ENCODE results near the gene FGD2. TPM values are rescaled to one million over a fixed set of nuclear protein-coding genes. Genes with fewer than 3 reads are reported as not detected.

Gene FGD2
- total and polyA plus RNA-seq, 9 of the 15 experiments (the other 6 are each of a cell fraction or from before 2014, with no cell fraction given) = 0.09 TPM; not detected in 8

DNA sequence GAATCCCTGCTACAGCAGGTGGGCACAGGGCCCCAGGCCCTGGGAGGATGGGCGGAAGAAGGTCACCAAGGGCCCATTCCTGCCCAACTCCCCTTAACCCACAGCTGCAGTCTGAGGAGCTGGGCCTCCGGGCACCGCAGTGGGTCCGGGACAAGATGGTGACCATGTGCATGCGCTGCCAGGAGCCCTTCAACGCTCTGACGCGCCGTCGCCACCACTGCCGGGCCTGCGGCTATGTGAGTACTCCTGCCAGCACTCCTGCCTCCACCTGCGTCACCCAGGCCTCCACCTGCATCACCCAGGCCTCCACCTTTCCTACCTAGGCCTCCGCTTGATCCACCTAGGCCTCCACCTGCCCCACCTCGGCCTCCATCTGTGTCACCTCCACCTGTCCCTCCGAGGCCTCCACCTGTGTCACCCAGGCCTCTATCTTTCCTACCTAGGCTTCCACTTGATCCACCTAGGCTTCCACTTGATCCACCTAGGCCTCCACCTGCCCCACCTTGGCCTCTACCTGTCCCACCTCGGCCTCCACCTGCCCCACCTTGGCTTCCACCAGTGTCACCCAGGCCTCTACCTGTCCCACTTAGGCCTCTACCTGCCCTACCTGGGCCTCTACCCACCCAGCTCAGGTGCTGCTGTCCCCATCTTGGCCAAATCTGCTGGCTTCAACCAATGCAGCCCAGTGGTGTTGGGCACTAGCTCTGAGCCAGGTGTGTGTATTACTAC lies 16.8 kb downstream of the FGD2 start (continued):
- TF ChIP-seq GTF2B (IDR thresholded peaks at IDR 0.05; ENCODE audit: extremely low read depth, insufficient read length) (no peak), ZNF766 (CRISPR knock-in tag; conservative IDR thresholded peaks at IDR 0.05) (no peak), ZNF311 (CRISPR knock-in tag; IDR thresholded peaks at IDR 0.05) (no peak), CBX8 (IDR thresholded peaks at IDR 0.05; ENCODE audit: borderline replicate concordance, extremely low read depth, low read depth, low read length, poor library complexity, severe bottlenecking) (no peak), ZBTB7A (IDR thresholded peaks at IDR 0.05; ENCODE audit: borderline replicate concordance, control insufficient read depth, low read depth, low read length) (0 out of 2 replicates have a peak, but pooled peaks have one; percentile 23), ZEB2 (IDR thresholded peaks at IDR 0.05) (peak; percentile 75), HNRNPH1 (optimal IDR thresholded peaks at IDR 0.05; ENCODE audit: low read depth, low read length) (no peak), CXXC5 (CRISPR knock-in tag; IDR thresholded peaks at IDR 0.05) (no peak), POLR2AphosphoS5 (IDR thresholded peaks at IDR 0.05; ENCODE audit: control insufficient read depth, insufficient read depth, low read depth, low read length) (no peak), CAMTA2 (CRISPR knock-in tag; conservative IDR thresholded peaks at IDR 0.05) (no peak), ZC3H8 (IDR thresholded peaks at IDR 0.05) (no peak), MCM3 (IDR thresholded peaks at IDR 0.05) (no peak), MAZ (CRISPR knock-in tag; conservative IDR thresholded peaks at IDR 0.05 in 1 of 2, IDR thresholded peaks at IDR 0.05 in 1 of 2) (no peak), ZNF253 (CRISPR knock-in tag; conservative IDR thresholded peaks at IDR 0.05) (no peak), FOXP1 (CRISPR knock-in tag; IDR thresholded peaks at IDR 0.05) (no peak), ETS1 (conservative IDR thresholded peaks at IDR 0.05; ENCODE audit: control insufficient read depth, low read depth, low read length) (0 out of 2 replicates have a peak, but pooled peaks have one; percentile 34), WHSC1 (IDR thresholded peaks at IDR 0.05; ENCODE audit: low read length) (no peak), CHCHD3 (CRISPR knock-in tag; IDR thresholded peaks at IDR 0.05) (no peak), NONO (IDR thresholded peaks at IDR 0.05; ENCODE audit: low read depth in 2 of 2, low read length in 1 of 2) (no peak), POLR2G (IDR thresholded peaks at IDR 0.05; ENCODE audit: low read depth, low read length) (no peak), ARID1B (IDR thresholded peaks at IDR 0.05) (no peak)
